Left ventricle myocardium inferior (tissue), 1 donor: ENCODE data around the gene PSMD1. TPM values are rescaled to one million over a fixed set of nuclear protein-coding genes. Genes with fewer than 3 reads are reported as not detected.
A peak's percentile ranks its signal among the peaks of the same experiment; 100 is the strongest.

ENCODE experiments used
- DNase-seq: peaks from one replicate; pipeline ENCODE4 v3.0.0-alpha.2; 2020
- H3K27ac ChIP-seq: fragments of 200-600 bp; replicated peaks from 2 replicates; pipeline ENCODE4 v1.8.0; 2021
- H3K27me3 ChIP-seq: fragments of 200-600 bp; 2 replicates; pipeline ENCODE4 v1.8.0; 2021; ENCODE audit warnings: low read depth
- H3K36me3 ChIP-seq: fragments of 200-600 bp; 2 replicates; pipeline ENCODE4 v1.8.0; 2021
- H3K4me1 ChIP-seq: fragments of 200-600 bp; 2 replicates; pipeline ENCODE4 v1.8.0; 2021
- H3K4me3 ChIP-seq: fragments of 200-600 bp; 2 replicates; pipeline ENCODE4 v1.8.0; 2021; ENCODE audit warnings: mild to moderate bottlenecking, moderate library complexity
- H3K9me3 ChIP-seq: fragments of 200-600 bp; replicated peaks from 2 replicates; pipeline ENCODE4 v1.8.0; 2021
- CTCF ChIP-seq: fragments of 200-600 bp; IDR thresholded peaks from 2 replicates; pipeline ENCODE4 v1.8.0; 2021; ENCODE audit warnings: antibody characterized with exemption, mild to moderate bottlenecking, borderline replicate concordance
- intact Hi-C: fragments of 100-400 bp; cut with micrococcal nuclease; formaldehyde crosslinking; loops from one replicate; pipeline ENCODE4 v1.11.0; 2022
- total RNA-seq: library from RNA; stranded (reverse); fragmentation: NEBNext Ultra II Directional; extraction: Animal tissue kit (Norgen Biotek cat#: 25700); gene quantifications from one replicate; pipeline ENCODE4 v1.2.1, GENCODE V29; 2021
- donor health status: DM: no; HTN: yes; CAD: no; lungs with severe emphysema.

Gene PSMD1
- total RNA-seq, 1 donor from 2014 or later, result 90.5 TPM

GRCh38 chr2:231169488-231169887, 112.8 kb downstream of the PSMD1 start:
- H3K36me3 ChIP-seq, result peaks cover 70% of the 10 kb centered on the region
- no peak for TF ChIP-seq CTCF
- peaks cover 18% of the 10 kb centered on the region for H3K4me1 ChIP-seq
- H3K9me3 ChIP-seq, result no peaks in the 10 kb centered on the region
- DNase-seq, result no peak
- H3K27me3 ChIP-seq, result no peaks in the 10 kb centered on the region
- peak overlapping the region; percentile 14 for H3K27ac ChIP-seq
- no peak overlapping the region for H3K4me3 ChIP-seq
- intact Hi-C loops, result no loop called here

GRCh38 chr2:231170055-231170454, 113.4 kb downstream of the PSMD1 start:
- Histone ChIP-seq H3K4me1 (peaks cover 23% of the 10 kb centered on the region), H3K36me3 (peaks cover 64% of the 10 kb centered on the region), H3K27me3 (no peaks in the 10 kb centered on the region), H3K9me3 (no peaks in the 10 kb centered on the region), H3K27ac (no peak overlapping the region), H3K4me3 (no peak overlapping the region)
- TF ChIP-seq CTCF, result no peak
- no peak for DNase-seq
- intact Hi-C loops, result no loop called here

GRCh38 chr2:231172025-231172424, 115.4 kb downstream of the PSMD1 start:
- Histone ChIP-seq H3K9me3 (no peaks in the 10 kb centered on the region), H3K27ac (no peak overlapping the region), H3K27me3 (no peaks in the 10 kb centered on the region), H3K36me3 (peaks cover 44% of the 10 kb centered on the region), H3K4me3 (no peak overlapping the region), H3K4me1 (peaks cover 30% of the 10 kb centered on the region)
- no peak for DNase-seq
- intact Hi-C loops, result no loop called here
- no peak for TF ChIP-seq CTCF

- peaks cover 29% of the 10 kb centered on the region for H3K36me3 ChIP-seq
- H3K4me3 ChIP-seq, result no peak overlapping the region
- H3K4me1 ChIP-seq, result peaks cover 28% of the 10 kb centered on the region
- no peaks in the 10 kb centered on the region for H3K27me3 ChIP-seq
- peak overlapping the region; percentile 10 for H3K27ac ChIP-seq
- DNase-seq, result no peak
- no peaks in the 10 kb centered on the region for H3K9me3 ChIP-seq
- TF ChIP-seq CTCF, result no peak
- intact Hi-C loops, result no loop called here
Observed at GRCh38 chr2:231174211-231174651, 117.6 kb downstream of the PSMD1 start.

GRCh38 chr2:231176066-231176465, 119.4 kb downstream of the PSMD1 start:
- Histone ChIP-seq H3K4me1 (peaks cover 25% of the 10 kb centered on the region), H3K27ac (no peak overlapping the region), H3K27me3 (no peaks in the 10 kb centered on the region), H3K36me3 (peaks cover 22% of the 10 kb centered on the region), H3K9me3 (no peaks in the 10 kb centered on the region), H3K4me3 (no peak overlapping the region)
- no peak for TF ChIP-seq CTCF
- intact Hi-C loops, result no loop called here
- DNase-seq, result no peak
